Prostate gland (tissue), 2 donors: ENCODE measurements around the gene MBD3L1. TPM values are rescaled to one million over a fixed set of nuclear protein-coding genes. Genes with fewer than 3 reads are reported as not detected.

Experiments used
- DNase-seq: peaks from one replicate; pipeline ENCODE4 v3.0.0-alpha.2; 2019; ENCODE audit warnings: low spot score
- H3K27ac ChIP-seq, 2 donors: fragments of 200-600 bp; sonication (generic); 2 replicates each; pipeline ENCODE4 v1.5.1; 2017 to 2019
- H3K27me3 ChIP-seq: fragments of 200-600 bp; sonication (generic); replicated peaks from 2 replicates; pipeline ENCODE4 v1.5.1; 2019; ENCODE audit not compliant: insufficient read depth
- H3K36me3 ChIP-seq, 2 donors: fragments of 200-600 bp; sonication (generic); 1 replicate in 1 of 2; 2 replicates in 1 of 2; pipeline versions ENCODE4 v1.5.1 to v1.8.1; 2017 to 2019
- H3K4me1 ChIP-seq: fragments of 200-600 bp; sonication (generic); replicated peaks from 2 replicates; pipeline ENCODE4 v1.5.1; 2019
- H3K4me3 ChIP-seq, 2 donors: fragments of 200-600 bp; sonication (generic); 2 replicates each; pipeline ENCODE4 v1.5.1; 2017 to 2019
- H3K9me3 ChIP-seq: fragments of 200-600 bp; sonication (generic); 2 replicates; pipeline ENCODE4 v1.5.1; 2017
- CTCF ChIP-seq, 4 experiments: fragments of 200-600 bp in 2 of 4; fragments of 450-650 bp in 2 of 4; sonication (generic) in 2 of 4; IDR thresholded peaks; 1 replicate in 3 of 4; 2 replicates in 1 of 4; pipeline ENCODE4 v1.5.1; 2016 to 2019; ENCODE audit warnings: antibody characterized with exemption in 4 of 4, mild to moderate bottlenecking in 2 of 4, moderate library complexity in 2 of 4
- POLR2A ChIP-seq: fragments of 450-650 bp; IDR thresholded peaks from one replicate; pipeline ENCODE4 v1.6.1; 2016; ENCODE audit warnings: antibody characterized with exemption, mild to moderate bottlenecking
- POLR2AphosphoS5 ChIP-seq: sonication (generic); formaldehyde crosslinking; IDR thresholded peaks from one replicate; pipeline ENCODE4 v1.6.1; 2017; ENCODE audit warnings: antibody characterized with exemption
- WGBS: methylation state at CpG from one replicate; pipeline ENCODE4 v1.1.5; 2018; 5-methylcytosine and 5-hydroxymethylcytosine counted together
- intact Hi-C: fragments of 100-400 bp; cut with DNase I; formaldehyde crosslinking; loops from one replicate; pipeline ENCODE4 v1.14.2; 2022
- total RNA-seq, 2 donors: library from RNA; depleted of rRNA; stranded (reverse); fragments of >200 nt; gene quantifications; one replicate each; pipeline ENCODE4 v1.1.0, GENCODE V29; 2016

The MBD3L1 gene
- total RNA-seq, 2 donors from 2014 or later = not detected

GRCh38 chr19:8887364-8887763 is 55.2 kb downstream of the MBD3L1 start:
- DNase-seq = no peak
- intact Hi-C loops = no loop called here
- Histone ChIP-seq H3K4me3 (no peak overlapping the region), H3K27ac (no peak overlapping the region), H3K36me3 (no peaks in the 10 kb centered on the region), H3K27me3 (no peaks in the 10 kb centered on the region), H3K4me1 (no peaks in the 10 kb centered on the region), H3K9me3 (no peaks in the 10 kb centered on the region)
- no peak for TF ChIP-seq CTCF (IDR thresholded peaks at IDR 0.05)
- 72% methylated on average over 2 of the region's 2 CpGs for WGBS

GRCh38 chr19:8890260-8890659 is 58.1 kb downstream of the MBD3L1 start:
- Histone ChIP-seq H3K27me3 (no peaks in the 10 kb centered on the region), H3K4me1 (no peaks in the 10 kb centered on the region), H3K9me3 (no peaks in the 10 kb centered on the region), H3K4me3 (no peak overlapping the region), H3K27ac (no peak overlapping the region), H3K36me3 (no peaks in the 10 kb centered on the region)
- DNase-seq = no peak
- intact Hi-C loops = no loop called here
- TF ChIP-seq CTCF (IDR thresholded peaks at IDR 0.05) (no peak), POLR2A (no peak), POLR2AphosphoS5 (no peak)

Other genes starting within 250 kb of the MBD3L1 start
- 10 to 100 TPM in 1 of 2 donors, 1 to 10 TPM in 1; 9.7 to 48.1 TPM for gene ADAMTS10, start 221.7 kb upstream of the MBD3L1 start, total RNA-seq
- not detected for gene NFILZ, start 201.7 kb upstream of the MBD3L1 start, total RNA-seq
- gene ACTL9, start 133.6 kb upstream of the MBD3L1 start, total RNA-seq = 10 to 100 TPM in 1 of 2 donors, not detected in 1; 10.2 TPM
- not detected for gene OR2Z1, start 110.7 kb upstream of the MBD3L1 start, total RNA-seq
- 10 to 100 TPM; 28.6 to 45.2 TPM for gene ZNF558, start 73 bp upstream of the MBD3L1 start, total RNA-seq
- 1 to 10 TPM in 1 of 2 donors, under 1 TPM in 1; 0.14 to 1.2 TPM for gene MUC16, start 178.0 kb downstream of the MBD3L1 start, total RNA-seq